Transverse colon (tissue), 4 donors: ENCODE measurements around the gene NIT1. TPM values are rescaled to one million over a fixed set of nuclear protein-coding genes. Genes with fewer than 3 reads are reported as not detected.
A peak's percentile ranks its signal among the peaks of the same experiment; 100 is the strongest.

Source experiments
- DNase-seq: peaks from one replicate; pipeline ENCODE4 v3.0.0-alpha.2; 2019
- H3K27ac ChIP-seq, 4 donors: fragments of 200-600 bp; sonication (generic); 2 replicates each; pipeline ENCODE4 v1.5.1; 2016 to 2018; ENCODE audit warnings: inconsistent platforms in 4 of 4
- H3K27me3 ChIP-seq: fragments of 200-600 bp; sonication (generic); 2 replicates; pipeline ENCODE4 v1.5.1; 2017; ENCODE audit warnings: inconsistent platforms
- H3K36me3 ChIP-seq, 4 donors: fragments of 200-600 bp; sonication (generic); 2 replicates each; pipeline ENCODE4 v1.5.1; 2017 to 2019; ENCODE audit warnings: inconsistent platforms in 4 of 4
- H3K4me1 ChIP-seq, 4 donors: fragments of 200-600 bp; sonication (generic); 2 replicates each; pipeline ENCODE4 v1.5.1; 2017 to 2020; ENCODE audit warnings: inconsistent platforms in 4 of 4
- H3K4me3 ChIP-seq, 4 donors: fragments of 200-600 bp; sonication (generic); 1 replicate in 1 of 4; 2 replicates in 3 of 4; pipeline versions ENCODE4 v1.5.1 to v1.6.1; 2017 to 2019; ENCODE audit warnings: inconsistent platforms in 4 of 4
- H3K9me3 ChIP-seq, 2 donors: fragments of 200-600 bp; sonication (generic); 2 replicates each; pipeline ENCODE4 v1.5.1; 2017 to 2019; ENCODE audit warnings: inconsistent platforms in 2 of 2
- EP300 ChIP-seq: sonication (generic); formaldehyde crosslinking; IDR thresholded peaks from one replicate; pipeline ENCODE4 v1.6.1; 2017; ENCODE audit warnings: antibody characterized with exemption, low read depth
- POLR2A ChIP-seq: fragments of 450-650 bp; IDR thresholded peaks from one replicate; pipeline ENCODE4 v1.6.1; 2016; ENCODE audit warnings: antibody characterized with exemption, mild to moderate bottlenecking, moderate library complexity
- POLR2AphosphoS5 ChIP-seq, 3 donors: sonication (generic); formaldehyde crosslinking; IDR thresholded peaks; one replicate each; pipeline ENCODE4 v1.6.1; 2016; ENCODE audit warnings: antibody characterized with exemption in 3 of 3
- WGBS, 2 donors: methylation state at CpG; one replicate each; pipeline ENCODE4 v1.1.5; 2018; ENCODE audit warnings: low coverage in 1 of 2; 5-methylcytosine and 5-hydroxymethylcytosine counted together
- in situ Hi-C, 4 donors: fragments of 200-750 bp; cut with MboI; loops; one replicate each; pipeline versions ENCODE4 v1.15.0 to v1.15.1; 2017; ENCODE audit warnings: low sequenced_read_pairs in 3 of 4, low pct_ligation_motif_present in 1 of 4, low pct_unique_long_range_greater_than_20kb in 1 of 4
- intact Hi-C: fragments of 100-400 bp; cut with DNase I; formaldehyde crosslinking; loops from one replicate; pipeline ENCODE4 v1.15.1; 2023; ENCODE audit warnings: low total_unique reads
- total RNA-seq, 4 donors: library from RNA; depleted of rRNA; stranded (reverse); fragments of >200 nt; gene quantifications; one replicate each; pipeline ENCODE4 v1.1.0, GENCODE V29; 2016
- TF ChIP-seq, protein P1 (sequence below), 5 experiments: fragments of 200-600 bp in 3 of 5; fragments of 450-650 bp in 2 of 5; sonication (generic) in 3 of 5; IDR thresholded peaks; 1 replicate in 2 of 5; 2 replicates in 3 of 5; pipeline ENCODE4 v1.5.1; 2016 to 2017; ENCODE audit warnings: antibody characterized with exemption in 5 of 5, inconsistent platforms in 3 of 5, mild to moderate bottlenecking in 2 of 5, moderate library complexity in 1 of 5

Gene NIT1
- total RNA-seq, 4 donors from 2014 or later = 45.6 to 83.0 (median 75.4) TPM

DNA sequence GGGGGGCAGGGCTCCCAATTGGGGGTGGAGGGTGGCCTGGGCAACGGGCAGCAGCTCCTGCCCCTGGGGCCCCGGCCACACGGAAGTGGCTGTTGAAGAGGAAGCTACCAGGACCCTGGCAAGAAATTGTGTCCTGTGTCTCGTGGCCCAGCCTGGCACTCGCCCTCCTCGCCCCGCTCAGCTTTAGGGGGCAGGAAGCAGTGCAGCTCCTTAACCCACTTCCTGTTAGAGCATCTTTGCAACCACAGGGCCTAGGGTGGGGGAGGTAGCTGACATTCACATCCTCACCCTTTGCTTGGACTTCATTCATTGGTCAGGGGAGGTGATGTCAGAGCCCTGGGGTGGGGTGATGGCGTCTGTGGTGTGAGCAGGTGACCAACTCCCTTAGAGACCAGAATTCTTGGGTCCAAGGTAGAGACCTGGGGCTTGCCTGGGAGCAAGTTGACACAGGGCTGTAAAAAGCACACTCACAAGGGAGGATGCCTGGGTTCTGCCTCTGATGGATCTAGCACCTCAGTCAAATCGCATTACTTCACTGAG, 48.1 kb upstream of the NIT1 start, which contains the start of gene ARHGAP30:
ARHGAP30 (minus strand) TSS at position 161 of the 540 bp plus-strand sequence. CDS start 267 bp downstream, outside the sequence.
- intact Hi-C loops = no loop called here
- peak within 1 kb of the TSS; percentile 71 to 89 (median 78) for H3K27ac ChIP-seq

GRCh38 chr1:161070761-161071160, 47.1 kb upstream of the NIT1 start:
- Histone ChIP-seq H3K27me3 (no peaks in the 10 kb centered on the region), H3K9me3 (no peaks in the 10 kb centered on the region), H3K27ac (no peak overlapping the region), H3K4me3 (no peak overlapping the region), H3K36me3 (no peaks in the 10 kb centered on the region), H3K4me1 (peaks cover 0 to 6% (median 2%) of the 10 kb centered on the region in 4 donors)
- DNase-seq = no peak
- intact Hi-C loops = no loop called here
- TF ChIP-seq POLR2AphosphoS5 (IDR thresholded peaks at IDR 0.05) (no peak), POLR2A (no peak), EP300 (no peak)
- TF ChIP-seq, protein P1, sequence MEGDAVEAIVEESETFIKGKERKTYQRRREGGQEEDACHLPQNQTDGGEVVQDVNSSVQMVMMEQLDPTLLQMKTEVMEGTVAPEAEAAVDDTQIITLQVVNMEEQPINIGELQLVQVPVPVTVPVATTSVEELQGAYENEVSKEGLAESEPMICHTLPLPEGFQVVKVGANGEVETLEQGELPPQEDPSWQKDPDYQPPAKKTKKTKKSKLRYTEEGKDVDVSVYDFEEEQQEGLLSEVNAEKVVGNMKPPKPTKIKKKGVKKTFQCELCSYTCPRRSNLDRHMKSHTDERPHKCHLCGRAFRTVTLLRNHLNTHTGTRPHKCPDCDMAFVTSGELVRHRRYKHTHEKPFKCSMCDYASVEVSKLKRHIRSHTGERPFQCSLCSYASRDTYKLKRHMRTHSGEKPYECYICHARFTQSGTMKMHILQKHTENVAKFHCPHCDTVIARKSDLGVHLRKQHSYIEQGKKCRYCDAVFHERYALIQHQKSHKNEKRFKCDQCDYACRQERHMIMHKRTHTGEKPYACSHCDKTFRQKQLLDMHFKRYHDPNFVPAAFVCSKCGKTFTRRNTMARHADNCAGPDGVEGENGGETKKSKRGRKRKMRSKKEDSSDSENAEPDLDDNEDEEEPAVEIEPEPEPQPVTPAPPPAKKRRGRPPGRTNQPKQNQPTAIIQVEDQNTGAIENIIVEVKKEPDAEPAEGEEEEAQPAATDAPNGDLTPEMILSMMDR (IDR thresholded peaks at IDR 0.05) = no peak
- WGBS, 2 donors = 90% methylated on average over 4 of the region's 4 CpGs; no CpG with 5 or more reads in 1 of the 2 donors
- in situ Hi-C loops = loop anchor here in 1 of 4 donors (25.0 kb wide), 1 partner anchor 667 kb away; the partner anchor contains the start of gene DUSP12

More for the DNA sequence above, 48.1 kb upstream of the NIT1 start, which contains the start of gene ARHGAP30:
- TF ChIP-seq POLR2A = peak; percentile 55
- peak; percentile 37 to 63 (median 38) for TF ChIP-seq POLR2AphosphoS5 (IDR thresholded peaks at IDR 0.05)
- TF ChIP-seq, protein P1 (IDR thresholded peaks at IDR 0.05) = no peak
- in situ Hi-C loops = loop anchor here in 1 of 4 donors (25.0 kb wide), 1 partner anchor 668 kb away; the partner anchor contains the start of gene DUSP12
- Histone ChIP-seq H3K27me3 (no peaks in the 10 kb centered on the region), H3K4me3 (peak within 1 kb of the TSS; percentile 8 to 42 (median 18)), H3K4me1 (peaks cover 0 to 6% (median 2%) of the 10 kb centered on the region in 4 donors), H3K9me3 (no peaks in the 10 kb centered on the region), H3K36me3 (no peaks in the 10 kb centered on the region)
- WGBS, 2 donors = 81% methylated on average over 9 of the region's 9 CpGs; no CpG with 5 or more reads in 1 of the 2 donors
- DNase-seq = peak; percentile 80

DNA sequence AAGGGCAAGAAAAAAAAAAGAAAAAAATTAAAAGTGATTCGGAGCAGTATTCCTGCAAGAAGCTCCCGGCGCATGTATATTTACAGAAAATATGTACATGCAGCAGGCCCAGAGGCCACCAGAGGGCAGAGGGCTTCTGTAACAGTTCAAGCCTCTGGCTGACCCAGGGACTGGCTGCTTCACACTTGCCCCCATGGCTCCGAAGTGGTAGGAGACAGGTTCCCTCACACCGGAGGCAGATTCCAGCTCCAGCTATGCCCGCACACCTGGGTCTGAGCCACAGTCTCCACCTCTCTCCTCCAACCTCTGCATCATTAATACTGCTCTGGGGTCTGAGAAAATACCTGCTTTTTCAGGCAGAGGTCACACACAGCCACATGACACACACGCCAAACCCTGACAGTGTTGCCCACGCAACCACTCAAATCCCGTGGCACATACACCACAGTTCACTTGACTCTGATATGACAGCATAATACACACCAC, 46.0 kb upstream of the NIT1 start:
- peaks cover 0 to 5% (median 2%) of the 10 kb centered on the region in 4 donors for H3K4me1 ChIP-seq
- intact Hi-C loops = no loop called here
- DNase-seq = peak; percentile 65
- H3K4me3 ChIP-seq = no peak overlapping the region
- no peaks in the 10 kb centered on the region for H3K9me3 ChIP-seq
- in situ Hi-C loops = loop anchor here in 1 of 4 donors (25.0 kb wide), 1 partner anchor 665 kb away; the partner anchor contains the start of gene DUSP12
- H3K27ac ChIP-seq = no peak overlapping the region
- no peak for TF ChIP-seq POLR2A
- TF ChIP-seq, protein P1 (IDR thresholded peaks at IDR 0.05) = peak; percentile 41 to 73 (median 59)
- H3K27me3 ChIP-seq = no peaks in the 10 kb centered on the region
- 38 to 67% methylated on average over 4 to 9 of the region's 9 CpGs for WGBS, 2 donors
- H3K36me3 ChIP-seq = no peaks in the 10 kb centered on the region

DNA sequence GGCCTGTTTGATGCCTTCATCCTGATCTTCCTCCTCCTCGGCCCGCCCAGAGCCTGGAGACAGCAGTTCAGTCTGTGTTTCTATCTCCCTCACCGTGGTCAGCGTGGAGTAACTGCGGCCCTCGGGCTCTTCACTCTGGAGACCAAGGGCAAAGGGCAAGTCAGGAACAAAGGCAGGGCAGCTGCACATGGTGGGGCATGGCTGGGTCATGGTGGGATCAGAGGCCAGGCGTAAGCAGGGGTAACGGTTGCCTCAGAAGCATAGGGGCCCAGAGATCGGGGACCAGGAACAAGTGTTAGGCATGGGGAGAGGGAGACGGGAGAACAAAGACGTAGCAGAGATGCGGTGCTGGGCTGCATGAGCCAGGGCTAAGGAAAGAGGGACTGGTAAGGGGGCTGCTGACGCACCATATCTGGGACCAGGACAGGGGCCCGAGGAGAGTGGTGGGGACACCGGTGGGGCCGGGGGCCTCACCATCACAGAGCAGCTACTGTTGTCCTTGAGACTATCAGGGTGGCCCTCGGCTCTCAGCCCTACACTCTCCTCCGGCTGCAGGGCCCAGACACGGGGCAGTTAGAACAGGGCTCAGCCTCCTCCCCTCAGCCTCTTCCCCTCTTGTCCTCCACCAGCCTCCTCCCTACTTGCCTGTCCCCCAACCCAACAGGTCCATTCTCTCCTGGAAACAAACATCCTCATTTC, 45.0 kb upstream of the NIT1 start:
- no peak for DNase-seq
- TF ChIP-seq EP300 (no peak), POLR2A (no peak), POLR2AphosphoS5 (IDR thresholded peaks at IDR 0.05) (no peak)
- TF ChIP-seq, protein P1 (IDR thresholded peaks at IDR 0.05) = no peak
- H3K36me3 ChIP-seq = no peaks in the 10 kb centered on the region
- intact Hi-C loops (no loop called here), in situ Hi-C loops (loop anchor here in 1 of 4 donors (25.0 kb wide), 1 partner anchor 664 kb away; the partner anchor contains the start of gene DUSP12)
- H3K9me3 ChIP-seq = no peaks in the 10 kb centered on the region
- H3K4me1 ChIP-seq = peaks cover 0 to 5% (median 2%) of the 10 kb centered on the region in 4 donors
- WGBS, 2 donors = 93 to 96% methylated on average over 6 to 18 of the region's 19 CpGs
- no peak overlapping the region for H3K27ac ChIP-seq
- no peak overlapping the region for H3K4me3 ChIP-seq
- no peaks in the 10 kb centered on the region for H3K27me3 ChIP-seq
